Activated naive CD4-positive, alpha-beta T cell treated with anti-CD3 and anti-CD28 coated beads, Interleukin-2, amount 50 U/mL, for 72 hours (primary cell): ENCODE results near the gene CENPX. TPM values are rescaled to one million over a fixed set of nuclear protein-coding genes. Genes with fewer than 3 reads are reported as not detected.

Experiments
- ATAC-seq, 2 donors: fragments of 150-1000 bp; cut with Tn5 transposase; 2 replicates each; pipeline ENCODE4 v1.10.0; 2021; ENCODE audit warnings: mild to moderate bottlenecking in 2 of 2, moderate library complexity in 2 of 2
- DNase-seq, 2 donors: peaks; one replicate each; pipeline ENCODE4 v3.0.0; 2021 to 2022; ENCODE audit warnings: low spot score in 2 of 2
- H3K27ac Mint-ChIP-seq, 2 donors: one replicate each; pipeline ENCODE4 v1.8.0; 2022; ENCODE audit warnings: mild to moderate bottlenecking in 2 of 2, mixed read lengths in 2 of 2
- H3K36me3 Mint-ChIP-seq, 2 donors: one replicate each; pipeline ENCODE4 v1.8.0; 2022; ENCODE audit warnings: mixed read lengths in 2 of 2
- H3K9me3 Mint-ChIP-seq, 2 donors: one replicate each; pipeline ENCODE4 v1.8.0; 2022; ENCODE audit warnings: mixed read lengths in 2 of 2
- total RNA-seq, 2 donors: library from RNA; stranded (reverse); gene quantifications; one replicate each; pipeline ENCODE4 v1.2.3, GENCODE V29; 2022

Gene CENPX
- total RNA-seq, 2 donors from 2014 or later = 47.8 to 62.7 TPM

DNA sequence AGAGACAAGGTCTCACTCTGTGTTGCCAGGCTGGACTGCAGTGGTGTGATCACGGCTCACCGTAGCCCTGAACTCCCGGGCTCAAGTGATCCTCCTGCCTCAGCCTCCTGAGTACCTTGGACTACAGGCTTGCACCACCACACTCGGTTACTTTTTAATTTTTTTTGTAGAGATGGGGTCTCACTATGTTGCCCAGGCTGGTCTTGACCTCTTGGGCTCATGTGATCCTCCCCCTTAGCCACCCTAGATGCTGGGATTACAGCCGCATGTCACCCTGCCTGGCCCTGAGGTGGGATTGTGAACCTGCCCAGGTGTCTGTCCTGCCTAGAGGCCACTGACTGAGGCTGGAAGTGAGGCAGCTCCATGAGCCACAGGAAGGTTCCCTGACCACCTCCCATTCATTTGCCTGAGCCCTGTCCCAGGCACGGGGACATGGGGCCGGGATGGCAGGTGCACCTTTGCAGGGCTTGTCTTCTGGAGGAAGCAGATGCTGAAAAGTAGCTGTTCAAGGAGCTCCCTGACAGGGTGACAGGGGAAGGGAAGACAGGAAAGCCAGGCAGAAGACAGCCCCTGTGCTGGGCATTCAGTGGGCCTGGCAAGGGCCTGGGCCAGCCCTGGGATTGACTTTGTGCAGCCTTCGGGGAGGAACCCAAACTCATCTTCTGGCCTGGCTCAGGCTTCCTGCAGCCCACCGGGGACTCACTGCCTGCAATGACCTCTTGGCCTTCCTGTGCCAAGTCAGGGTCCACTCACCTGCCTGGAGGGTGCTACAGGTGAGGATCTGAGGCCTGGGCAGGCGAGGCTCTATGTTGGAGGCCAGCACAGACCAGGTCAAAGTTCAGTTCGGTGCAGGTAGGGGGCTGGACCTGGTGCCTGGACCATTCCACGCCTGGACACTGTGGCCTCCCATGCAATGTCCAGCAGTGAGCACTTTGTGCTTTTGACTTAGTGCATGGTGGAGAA, 53.5 kb downstream of the CENPX start:
- DNase-seq (no peak), ATAC-seq (no peak)
- Mint-ChIP-seq H3K9me3 (peaks cover 0 to 1% of the 10 kb centered on the region in 2 donors), H3K36me3 (no peaks in the 10 kb centered on the region), H3K27ac (no peak overlapping the region)

Other genes starting within 250 kb of the CENPX start
- gene GCGR, start 218.7 kb downstream of the CENPX start, total RNA-seq = not detected
- gene MCRIP1, start 189.6 kb downstream of the CENPX start, total RNA-seq = 10 to 100 TPM; 40.4 to 55.3 TPM
- not detected for gene PPP1R27, start 187.8 kb downstream of the CENPX start, total RNA-seq
- 100 to 1,000 TPM; 382 to 460 TPM for gene P4HB, start 162.3 kb downstream of the CENPX start, total RNA-seq
- 100 to 1,000 TPM; 328 to 513 TPM for gene ARHGDIA, start 151.5 kb downstream of the CENPX start, total RNA-seq
- gene ALYREF, start 131.3 kb downstream of the CENPX start, total RNA-seq = 100 to 1,000 TPM; 186 TPM
- gene ANAPC11, start 131.2 kb downstream of the CENPX start, total RNA-seq = 100 to 1,000 TPM; 122 to 154 TPM
- gene NPB, start 120.6 kb downstream of the CENPX start, total RNA-seq = under 1 TPM in 1 of 2 donors, not detected in 1; 0.27 TPM
- gene PCYT2, start 111.5 kb downstream of the CENPX start, total RNA-seq = 10 to 100 TPM; 16.4 to 20.1 TPM
- 10 to 100 TPM; 35.7 to 43.7 TPM for gene SIRT7, start 104.7 kb downstream of the CENPX start, total RNA-seq
- gene MAFG, start 95.1 kb downstream of the CENPX start, total RNA-seq = 10 to 100 TPM; 19.6 to 35.2 TPM
- gene PYCR1, start 85.6 kb downstream of the CENPX start, total RNA-seq = 10 to 100 TPM; 30.3 to 75.1 TPM
- not detected for gene MYADML2, start 75.6 kb downstream of the CENPX start, total RNA-seq
- gene NOTUM, start 61.7 kb downstream of the CENPX start, total RNA-seq = 1 to 10 TPM in 1 of 2 donors, under 1 TPM in 1; 0.39 to 1.1 TPM
- gene ASPSCR1, start 45.2 kb downstream of the CENPX start, total RNA-seq = 10 to 100 TPM; 19.7 to 62.3 TPM
- 10 to 100 TPM; 16.7 TPM for gene LRRC45, start 427 bp upstream of the CENPX start, total RNA-seq
- gene RAC3, start 8.8 kb upstream of the CENPX start, total RNA-seq = 10 to 100 TPM in 1 of 2 donors, 1 to 10 TPM in 1; 5.7 to 13.5 TPM
- 100 to 1,000 TPM in 1 of 2 donors, 10 to 100 TPM in 1; 85.5 to 128 TPM for gene DCXR, start 14.8 kb upstream of the CENPX start, total RNA-seq
- gene RFNG, start 28.9 kb upstream of the CENPX start, total RNA-seq = 10 to 100 TPM; 21.5 to 24.2 TPM
- 10 to 100 TPM; 60.3 to 77.1 TPM for gene GPS1, start 29.0 kb upstream of the CENPX start, total RNA-seq
- 100 to 1,000 TPM in 1 of 2 donors, 10 to 100 TPM in 1; 86.2 to 103 TPM for gene DUS1L, start 42.9 kb upstream of the CENPX start, total RNA-seq
- gene FASN, start 75.4 kb upstream of the CENPX start, total RNA-seq = 100 to 1,000 TPM in 1 of 2 donors, 10 to 100 TPM in 1; 82.6 to 171 TPM
- 10 to 100 TPM; 34.6 to 51.3 TPM for gene CCDC57, start 190.0 kb upstream of the CENPX start, total RNA-seq
- gene SLC16A3, start 206.2 kb upstream of the CENPX start, total RNA-seq = 100 to 1,000 TPM in 1 of 2 donors, 1 to 10 TPM in 1; 8.6 to 197 TPM